SU-DHL-6 (cell line): ENCODE results near the gene CARD6.

Source experiments
- EZH2phosphoT487 ChIP-seq: fragments of 200-600 bp; sonication (generic), shearing (Covaris generic); conservative IDR thresholded peaks from 2 replicates; pipeline ENCODE4 v1.6.1; 2018; ENCODE audit warnings: mild to moderate bottlenecking, antibody characterized with exemption, low read length, moderate library complexity, mixed read lengths
- TF ChIP-seq, protein P1 (sequence below): fragments of 200-600 bp; sonication (generic); IDR thresholded peaks from one replicate; pipeline ENCODE4 v1.5.1; 2017; ENCODE audit warnings: antibody characterized with exemption, mild to moderate bottlenecking, low read length, moderate library complexity; ENCODE audit not compliant: insufficient read depth, poor library complexity, severe bottlenecking

DNA sequence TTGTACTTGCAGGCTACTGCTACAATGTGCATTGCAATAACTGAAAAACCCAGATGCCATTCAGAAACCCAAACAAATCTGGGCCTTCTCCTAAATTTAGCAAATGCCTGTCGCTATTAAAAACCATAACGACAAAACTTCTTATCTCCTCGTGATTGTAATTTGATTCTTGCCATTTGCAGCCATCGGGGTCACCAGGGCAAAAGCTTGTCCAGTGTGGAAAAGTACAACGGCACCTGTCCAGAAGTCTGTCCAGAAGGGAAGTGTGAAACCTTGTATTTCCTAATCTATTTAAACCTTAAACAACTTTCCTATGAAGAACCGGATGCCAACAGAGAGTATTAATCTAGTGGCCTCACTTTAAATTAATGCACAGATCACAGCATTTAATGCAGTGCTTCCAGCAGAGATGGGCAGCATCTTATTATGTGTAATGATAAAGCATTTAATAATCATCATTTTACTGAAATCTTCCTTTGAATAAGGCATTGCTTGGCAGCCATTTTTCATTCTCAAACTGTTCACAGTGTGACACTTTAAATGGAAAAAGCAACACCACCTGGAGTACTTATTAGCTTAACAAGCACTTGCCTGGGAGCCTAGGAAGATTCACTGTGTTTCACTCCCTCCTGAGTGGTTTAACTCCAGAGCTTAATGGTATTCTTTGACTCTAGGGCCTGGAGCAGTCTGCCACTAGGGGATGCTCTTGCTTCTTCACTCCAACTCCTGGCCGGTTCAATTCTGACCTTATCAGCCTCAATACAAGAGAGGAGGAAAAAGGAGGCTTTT lies 63.2 kb downstream of the CARD6 start:
- TF ChIP-seq, protein P1, sequence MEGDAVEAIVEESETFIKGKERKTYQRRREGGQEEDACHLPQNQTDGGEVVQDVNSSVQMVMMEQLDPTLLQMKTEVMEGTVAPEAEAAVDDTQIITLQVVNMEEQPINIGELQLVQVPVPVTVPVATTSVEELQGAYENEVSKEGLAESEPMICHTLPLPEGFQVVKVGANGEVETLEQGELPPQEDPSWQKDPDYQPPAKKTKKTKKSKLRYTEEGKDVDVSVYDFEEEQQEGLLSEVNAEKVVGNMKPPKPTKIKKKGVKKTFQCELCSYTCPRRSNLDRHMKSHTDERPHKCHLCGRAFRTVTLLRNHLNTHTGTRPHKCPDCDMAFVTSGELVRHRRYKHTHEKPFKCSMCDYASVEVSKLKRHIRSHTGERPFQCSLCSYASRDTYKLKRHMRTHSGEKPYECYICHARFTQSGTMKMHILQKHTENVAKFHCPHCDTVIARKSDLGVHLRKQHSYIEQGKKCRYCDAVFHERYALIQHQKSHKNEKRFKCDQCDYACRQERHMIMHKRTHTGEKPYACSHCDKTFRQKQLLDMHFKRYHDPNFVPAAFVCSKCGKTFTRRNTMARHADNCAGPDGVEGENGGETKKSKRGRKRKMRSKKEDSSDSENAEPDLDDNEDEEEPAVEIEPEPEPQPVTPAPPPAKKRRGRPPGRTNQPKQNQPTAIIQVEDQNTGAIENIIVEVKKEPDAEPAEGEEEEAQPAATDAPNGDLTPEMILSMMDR = peak; percentile 75
- TF ChIP-seq EZH2phosphoT487 = no peak
